CD14-positive monocyte (primary cell): ENCODE results near the gene ELP1. TPM values are rescaled to one million over a fixed set of nuclear protein-coding genes. Genes with fewer than 3 reads are reported as not detected.

Source experiments
- DNase-seq, 3 donors: peaks; one replicate each; pipeline ENCODE4 v3.0.0-alpha.2; 2011 to 2022
- H2AFZ ChIP-seq: 2 replicates; pipeline ENCODE4 v1.6.0; 2012; ENCODE audit warnings: mild to moderate bottlenecking, low read depth, low read length, inconsistent platforms; ENCODE audit not compliant: insufficient read depth, poor library complexity, severe bottlenecking
- H3K27ac ChIP-seq, 2 donors: 1 replicate in 1 of 2; 2 replicates in 1 of 2; pipeline ENCODE4 v1.5.1; 2012 to 2013; ENCODE audit warnings: low read length in 2 of 2, control low read depth in 1 of 2, inconsistent platforms in 1 of 2, low read depth in 1 of 2, mild to moderate bottlenecking in 1 of 2
- H3K27me3 ChIP-seq, 2 donors: one replicate each; pipeline versions ENCODE4 v1.6.0 to v1.6.1; 2011 to 2013; ENCODE audit warnings: low read length in 2 of 2; ENCODE audit not compliant: control insufficient read depth in 2 of 2, insufficient read depth in 2 of 2
- H3K36me3 ChIP-seq, 2 donors: replicated peaks in 1 of 2; 1 replicate in 1 of 2; 2 replicates in 1 of 2; pipeline versions ENCODE4 v1.5.1 to v1.6.1; 2012 to 2013; ENCODE audit warnings: low read length in 2 of 2, control low read depth in 1 of 2, inconsistent platforms in 1 of 2, mild to moderate bottlenecking in 1 of 2; ENCODE audit not compliant: insufficient read depth in 2 of 2, control insufficient read depth in 1 of 2
- H3K4me1 ChIP-seq, 2 donors: 1 replicate in 1 of 2; 2 replicates in 1 of 2; pipeline versions ENCODE4 v1.5.1 to v1.6.1; 2012 to 2013; ENCODE audit warnings: low read length in 2 of 2, control low read depth in 1 of 2, inconsistent platforms in 1 of 2, mild to moderate bottlenecking in 1 of 2, moderate library complexity in 1 of 2; ENCODE audit not compliant: insufficient read depth in 2 of 2, control insufficient read depth in 1 of 2
- H3K4me2 ChIP-seq: replicated peaks from 2 replicates; pipeline ENCODE3; 2012; ENCODE audit warnings: low read length, moderate library complexity, mild to moderate bottlenecking; ENCODE audit not compliant: poor library complexity, severe bottlenecking; ENCODE audit errors: extremely low read depth
- H3K4me3 ChIP-seq, 3 experiments: fragments of 200-600 bp in 1 of 3; sonication (generic) in 1 of 3; replicated peaks in 1 of 3; 1 replicate in 2 of 3; 2 replicates in 1 of 3; pipeline ENCODE4 v1.5.1; 2011 to 2013; ENCODE audit warnings: low read length in 3 of 3, mild to moderate bottlenecking in 3 of 3, control low read depth in 2 of 3, low read depth in 2 of 3, inconsistent platforms in 1 of 3, moderate library complexity in 1 of 3
- H3K79me2 ChIP-seq: 2 replicates; pipeline ENCODE4 v1.6.0; 2012; ENCODE audit warnings: mild to moderate bottlenecking, control low read depth, inconsistent platforms, low read length, moderate library complexity; ENCODE audit not compliant: insufficient read depth
- H3K9ac ChIP-seq: 2 replicates; pipeline ENCODE4 v1.6.0; 2017; ENCODE audit warnings: low read length, mild to moderate bottlenecking; ENCODE audit not compliant: insufficient read depth, poor library complexity, severe bottlenecking
- H3K9me3 ChIP-seq, 2 donors: replicated peaks in 1 of 2; 1 replicate in 1 of 2; 2 replicates in 1 of 2; pipeline versions ENCODE4 v1.5.1 to v1.6.1; 2012 to 2013; ENCODE audit warnings: low read length in 2 of 2, control low read depth in 1 of 2; ENCODE audit not compliant: control insufficient read depth in 1 of 2, insufficient read depth in 1 of 2
- H4K20me1 ChIP-seq: 2 replicates; pipeline ENCODE4 v1.6.0; 2012; ENCODE audit warnings: mild to moderate bottlenecking, low read length, control low read depth, moderate library complexity; ENCODE audit not compliant: insufficient read depth
- H3K27ac Mint-ChIP-seq, 7 donors: one replicate each; pipeline ENCODE4 v1.8.0; 2020; ENCODE audit warnings: mild to moderate bottlenecking in 7 of 7, mixed read lengths in 7 of 7, moderate library complexity in 6 of 7, inconsistent platforms in 2 of 7
- H3K27me3 Mint-ChIP-seq, 3 donors: one replicate each; pipeline ENCODE4 v1.8.0; 2021 to 2022; ENCODE audit warnings: low read depth in 3 of 3, mild to moderate bottlenecking in 3 of 3, mixed read lengths in 3 of 3, moderate library complexity in 3 of 3, inconsistent platforms in 1 of 3
- H3K36me3 Mint-ChIP-seq, 2 donors: one replicate each; pipeline ENCODE4 v1.8.0; 2020; ENCODE audit warnings: mixed read lengths in 2 of 2, inconsistent platforms in 1 of 2, mild to moderate bottlenecking in 1 of 2
- H3K4me1 Mint-ChIP-seq: one replicate; pipeline ENCODE4 v1.8.0; 2020; ENCODE audit warnings: mild to moderate bottlenecking, mixed read lengths
- H3K4me3 Mint-ChIP-seq, 2 donors: one replicate each; pipeline ENCODE4 v1.8.0; 2020; ENCODE audit warnings: mild to moderate bottlenecking in 2 of 2, mixed read lengths in 2 of 2, moderate library complexity in 1 of 2
- H3K9me3 Mint-ChIP-seq, 7 donors: one replicate each; pipeline ENCODE4 v1.8.0; 2020 to 2022; ENCODE audit warnings: mixed read lengths in 7 of 7, mild to moderate bottlenecking in 6 of 7, moderate library complexity in 6 of 7, inconsistent platforms in 2 of 7
- WGBS: methylation state at CpG from one replicate; pipeline ENCODE4 v1.1.5; 2013; ENCODE audit warnings: missing lambda C conversion rate; ENCODE audit not compliant: insufficient coverage; 5-methylcytosine and 5-hydroxymethylcytosine counted together
- intact Hi-C, 2 donors: fragments of 100-400 bp; cut with micrococcal nuclease; formaldehyde crosslinking; loops; one replicate each; pipeline versions ENCODE4 v1.15.0 to v1.15.1; 2023
- polyA plus RNA-seq, 3 donors: library from polyadenylated mRNA; depleted of rRNA in 1 of 3; unstranded in 2 of 3; stranded (reverse) in 1 of 3; fragments of 300-500 nt in 2 of 3; fragments of >200 nt in 1 of 3; fragmentation: Illumina TruSeq in 2 of 3; gene quantifications; 1 replicate in 2 of 3; 2 replicates in 1 of 3; pipeline ENCODE4 v1.2.3, GENCODE V29; 2012 to 2021
- TF ChIP-seq, protein P1 (sequence below): fragments of 200-600 bp; IDR thresholded peaks from one replicate; pipeline ENCODE4 v1.8.0; 2022; ENCODE audit warnings: antibody characterized with exemption, mild to moderate bottlenecking

Gene ELP1
- polyA plus RNA-seq, 3 donors, result 7.9 to 12.2 (median 11.1) TPM

DNA sequence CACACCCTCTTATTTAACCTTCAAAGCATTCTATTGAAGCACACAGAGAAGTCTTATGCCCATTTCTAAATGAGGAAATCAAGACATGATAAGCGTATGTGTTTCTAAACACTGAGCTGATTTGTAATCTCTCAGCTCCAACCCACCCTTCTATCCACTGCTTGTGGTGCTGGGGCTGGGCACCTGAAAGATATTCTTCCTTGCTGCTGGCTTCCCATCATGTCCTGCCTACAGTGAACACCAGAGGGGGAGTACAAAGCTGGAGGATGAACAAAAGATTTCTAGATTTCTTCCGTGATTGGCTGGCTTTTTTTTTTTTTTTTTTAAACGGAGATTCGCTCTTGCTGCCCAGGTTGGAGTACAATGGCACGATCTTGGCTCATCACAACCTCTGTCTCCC lies 57.5 kb downstream of the ELP1 start:
- Histone ChIP-seq H3K27me3 (no peaks in the 10 kb centered on the region), H3K4me3 (no peak overlapping the region), H3K9me3 (peaks cover 1 to 7% of the 10 kb centered on the region in 2 donors), H3K36me3 (peaks cover 63 to 100% of the 10 kb centered on the region in 2 donors), H3K79me2 (no peaks in the 10 kb centered on the region), H2AFZ (no peak overlapping the region), H3K27ac (no peak overlapping the region), H3K4me1 (no peaks in the 10 kb centered on the region), H3K9ac (no peak overlapping the region), H3K4me2 (no peak overlapping the region), H4K20me1 (no peaks in the 10 kb centered on the region)
- Mint-ChIP-seq H3K9me3 (peaks cover 0 to 13% (median 5%) of the 10 kb centered on the region in 7 donors), H3K4me3 (no peak overlapping the region), H3K36me3 (peaks cover 79 to 90% of the 10 kb centered on the region in 2 donors), H3K27ac (no peak overlapping the region), H3K27me3 (no peaks in the 10 kb centered on the region), H3K4me1 (no peaks in the 10 kb centered on the region)
- intact Hi-C loops, result no loop called here
- TF ChIP-seq, protein P1, sequence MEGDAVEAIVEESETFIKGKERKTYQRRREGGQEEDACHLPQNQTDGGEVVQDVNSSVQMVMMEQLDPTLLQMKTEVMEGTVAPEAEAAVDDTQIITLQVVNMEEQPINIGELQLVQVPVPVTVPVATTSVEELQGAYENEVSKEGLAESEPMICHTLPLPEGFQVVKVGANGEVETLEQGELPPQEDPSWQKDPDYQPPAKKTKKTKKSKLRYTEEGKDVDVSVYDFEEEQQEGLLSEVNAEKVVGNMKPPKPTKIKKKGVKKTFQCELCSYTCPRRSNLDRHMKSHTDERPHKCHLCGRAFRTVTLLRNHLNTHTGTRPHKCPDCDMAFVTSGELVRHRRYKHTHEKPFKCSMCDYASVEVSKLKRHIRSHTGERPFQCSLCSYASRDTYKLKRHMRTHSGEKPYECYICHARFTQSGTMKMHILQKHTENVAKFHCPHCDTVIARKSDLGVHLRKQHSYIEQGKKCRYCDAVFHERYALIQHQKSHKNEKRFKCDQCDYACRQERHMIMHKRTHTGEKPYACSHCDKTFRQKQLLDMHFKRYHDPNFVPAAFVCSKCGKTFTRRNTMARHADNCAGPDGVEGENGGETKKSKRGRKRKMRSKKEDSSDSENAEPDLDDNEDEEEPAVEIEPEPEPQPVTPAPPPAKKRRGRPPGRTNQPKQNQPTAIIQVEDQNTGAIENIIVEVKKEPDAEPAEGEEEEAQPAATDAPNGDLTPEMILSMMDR, result no peak
- no peak for DNase-seq
- WGBS, result no CpG with 5 or more reads among the region's 5 CpGs

DNA sequence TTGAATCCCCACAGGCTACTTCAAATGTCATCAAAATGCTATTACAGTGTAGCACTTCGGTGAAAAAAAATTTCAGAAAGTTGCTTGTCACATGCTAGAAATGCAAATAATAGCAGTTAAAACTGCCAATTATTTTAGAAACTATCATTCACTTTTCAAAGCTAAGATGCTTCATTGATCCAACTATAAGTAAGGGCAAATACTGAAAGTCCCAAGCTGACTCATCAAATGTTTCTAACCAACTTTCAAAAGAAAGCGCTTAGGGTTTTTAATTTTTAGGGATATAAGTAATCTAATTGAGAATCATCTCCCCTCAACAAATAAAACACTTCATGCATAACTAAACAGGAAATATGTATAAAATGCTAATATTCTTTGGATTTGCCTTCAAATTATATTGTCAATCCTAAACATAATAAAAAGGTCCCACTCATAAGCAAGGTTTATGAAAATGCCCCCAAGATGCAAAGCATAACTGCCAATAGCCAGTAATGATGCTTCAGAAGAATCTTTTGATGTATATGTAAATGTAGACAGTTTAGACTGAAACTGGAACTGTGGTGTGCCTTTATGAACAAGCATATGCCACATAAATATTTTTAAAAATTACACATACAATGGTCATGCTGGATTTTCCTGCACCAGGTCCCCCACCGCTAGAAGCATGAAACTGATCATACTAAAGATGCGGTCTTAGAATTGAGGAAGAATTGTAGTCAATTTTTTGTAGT lies 59.7 kb downstream of the ELP1 start:
- TF ChIP-seq, protein P1, result no peak
- H3K36me3 Mint-ChIP-seq, result peaks cover 79 to 92% of the 10 kb centered on the region in 2 donors
- H3K4me1 ChIP-seq, result no peaks in the 10 kb centered on the region
- no peak overlapping the region for H3K27ac Mint-ChIP-seq
- WGBS, result no CpG with 5 or more reads among the region's 4 CpGs
- H3K9me3 Mint-ChIP-seq, result peaks cover 0 to 17% (median 5%) of the 10 kb centered on the region in 7 donors
- H3K9ac ChIP-seq, result no peak overlapping the region
- no peaks in the 10 kb centered on the region for H4K20me1 ChIP-seq
- no peak overlapping the region for H3K4me3 ChIP-seq
- DNase-seq, result no peak
- intact Hi-C loops, result no loop called here
- H3K36me3 ChIP-seq, result peaks cover 61 to 90% of the 10 kb centered on the region in 2 donors
- H3K4me1 Mint-ChIP-seq, result no peaks in the 10 kb centered on the region
- no peak overlapping the region for H3K4me3 Mint-ChIP-seq
- H3K4me2 ChIP-seq, result no peak overlapping the region
- H2AFZ ChIP-seq, result no peak overlapping the region
- no peaks in the 10 kb centered on the region for H3K27me3 ChIP-seq
- no peak overlapping the region for H3K27ac ChIP-seq
- H3K27me3 Mint-ChIP-seq, result no peaks in the 10 kb centered on the region
- H3K79me2 ChIP-seq, result no peaks in the 10 kb centered on the region
- peaks cover 4 to 10% of the 10 kb centered on the region in 2 donors for H3K9me3 ChIP-seq
